MG63 (cell line): ENCODE measurements around the gene MFAP4. TPM values are rescaled to one million over a fixed set of nuclear protein-coding genes. Genes with fewer than 3 reads are reported as not detected.
A peak's percentile ranks its signal among the peaks of the same experiment; 100 is the strongest.

Experiments
- DNase-seq: peaks from one replicate; pipeline ENCODE4 v3.0.0-alpha.2; 2020
- H3K27me3 ChIP-seq: fragments of 250-450 bp; sonication (Bioruptor Pico); 2 replicates; pipeline ENCODE4 v1.5.1; 2020; ENCODE audit warnings: mild to moderate bottlenecking, moderate library complexity
- H3K36me3 ChIP-seq: fragments of 250-450 bp; sonication (Bioruptor Pico); 2 replicates; pipeline ENCODE4 v1.5.1; 2020; ENCODE audit warnings: mild to moderate bottlenecking, moderate library complexity
- H3K4me3 ChIP-seq: fragments of 250-450 bp; sonication (Bioruptor Pico); 2 replicates; pipeline ENCODE4 v1.5.1; 2020; ENCODE audit warnings: mild to moderate bottlenecking, moderate library complexity
- H3K9me3 ChIP-seq: fragments of 250-450 bp; sonication (Bioruptor Pico); 2 replicates; pipeline ENCODE4 v1.5.1; 2020; ENCODE audit warnings: mild to moderate bottlenecking, moderate library complexity
- total RNA-seq: library from RNA; depleted of rRNA; stranded (reverse); fragments of >200 nt; shearing (Covaris generic); gene quantifications from 2 replicates; pipeline ENCODE4 v1.2.3, GENCODE V29; 2014; ENCODE audit warnings: low replicate concordance

Gene MFAP4
- total RNA-seq, 1 experiment from 2014 or later = 3.2 TPM

DNA sequence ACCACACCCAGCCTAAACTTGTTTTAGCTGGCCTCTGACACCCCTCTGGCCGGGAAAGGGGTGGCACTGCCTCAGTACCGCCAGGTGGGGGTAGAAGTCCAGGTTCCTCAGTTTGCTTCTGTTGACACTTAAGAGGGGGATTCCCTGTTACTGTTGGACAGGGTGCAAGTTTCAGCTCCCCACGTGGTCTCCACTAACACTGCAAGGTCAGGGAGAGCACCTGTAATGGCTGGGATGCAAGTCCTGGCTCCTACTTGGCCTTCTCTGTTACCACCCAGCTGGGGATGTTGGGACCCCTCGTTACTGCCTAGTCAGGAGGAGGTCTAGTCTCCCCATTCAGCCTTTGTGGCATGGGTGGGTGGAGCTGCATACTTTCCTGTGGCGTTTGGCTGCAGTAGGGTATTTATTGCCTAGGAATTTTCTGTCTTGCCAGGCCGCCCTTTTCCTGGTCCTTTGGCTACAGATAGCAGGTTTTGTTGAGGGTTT, 10.6 kb upstream of the MFAP4 start:
- Histone ChIP-seq H3K4me3 (no peak overlapping the region), H3K27me3 (no peaks in the 10 kb centered on the region), H3K36me3 (no peaks in the 10 kb centered on the region), H3K9me3 (no peaks in the 10 kb centered on the region)
- no peak for DNase-seq

DNA sequence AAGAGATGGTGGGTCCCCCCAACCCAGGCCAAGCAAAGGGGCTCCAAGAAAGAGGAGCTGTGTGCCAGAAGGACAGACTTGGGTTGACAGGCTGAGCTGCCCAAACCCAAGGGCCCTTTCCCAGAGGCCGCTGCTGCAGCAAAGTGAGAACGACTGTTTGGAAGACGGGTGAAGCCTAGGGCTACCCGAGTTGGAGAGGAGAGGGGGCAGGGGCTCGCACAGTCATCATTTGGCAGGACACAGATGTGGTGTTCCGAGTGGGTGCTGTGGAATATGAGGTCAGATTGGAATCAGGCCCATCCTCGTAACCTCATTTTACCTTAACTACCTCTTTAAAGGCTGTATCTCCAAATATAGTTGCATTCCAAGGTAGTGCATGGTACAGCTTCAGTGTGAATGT, 5.3 kb upstream of the MFAP4 start:
- H3K36me3 ChIP-seq = no peaks in the 10 kb centered on the region
- H3K27me3 ChIP-seq = no peaks in the 10 kb centered on the region
- no peak overlapping the region for H3K4me3 ChIP-seq
- no peak for DNase-seq
- no peaks in the 10 kb centered on the region for H3K9me3 ChIP-seq

DNA sequence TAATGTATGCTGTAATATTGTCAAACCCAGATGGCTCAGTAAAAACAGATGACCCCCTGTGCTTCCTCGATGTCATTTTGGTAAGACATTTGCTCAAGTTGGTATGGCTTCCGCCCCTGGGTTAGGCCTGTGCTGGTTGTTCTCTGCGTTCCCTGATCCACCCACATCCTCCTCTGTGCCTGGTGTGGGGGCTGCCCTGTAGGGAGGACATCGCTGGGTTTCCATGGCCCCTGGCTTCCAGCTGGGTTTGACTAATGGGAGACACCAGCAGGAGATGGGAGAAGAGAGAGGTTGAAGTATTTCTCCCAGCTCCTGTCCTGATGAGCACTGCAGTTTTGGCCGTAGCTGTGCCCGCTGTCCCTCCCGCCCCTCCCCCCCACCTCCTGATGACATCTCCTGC, 4.4 kb upstream of the MFAP4 start:
- no peak for DNase-seq
- Histone ChIP-seq H3K9me3 (no peaks in the 10 kb centered on the region), H3K4me3 (no peak overlapping the region), H3K36me3 (no peaks in the 10 kb centered on the region), H3K27me3 (no peaks in the 10 kb centered on the region)

DNA sequence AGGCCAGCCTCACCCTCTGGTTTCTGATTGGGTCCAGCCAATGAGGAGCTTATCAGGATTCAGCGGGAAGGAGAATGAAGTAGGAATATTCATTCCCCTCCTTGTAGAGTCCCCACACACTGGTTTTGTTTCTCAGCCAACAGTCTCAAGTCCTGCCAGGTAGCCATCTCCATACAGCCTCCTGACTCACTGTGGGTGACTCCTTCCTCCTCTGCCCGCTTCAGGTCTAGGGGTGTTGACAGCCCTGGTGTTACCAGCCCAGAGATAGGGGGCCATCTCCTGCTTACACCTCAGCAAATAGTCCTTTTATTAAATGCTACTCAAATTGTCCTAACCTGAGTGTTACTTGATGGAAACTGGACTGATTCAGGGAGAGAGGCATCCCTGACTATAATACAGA, 4.0 kb upstream of the MFAP4 start:
- Histone ChIP-seq H3K27me3 (no peaks in the 10 kb centered on the region), H3K4me3 (no peak overlapping the region), H3K36me3 (no peaks in the 10 kb centered on the region; the same call in 1 of the 2 replicates), H3K9me3 (no peaks in the 10 kb centered on the region)
- no peak for DNase-seq

DNA sequence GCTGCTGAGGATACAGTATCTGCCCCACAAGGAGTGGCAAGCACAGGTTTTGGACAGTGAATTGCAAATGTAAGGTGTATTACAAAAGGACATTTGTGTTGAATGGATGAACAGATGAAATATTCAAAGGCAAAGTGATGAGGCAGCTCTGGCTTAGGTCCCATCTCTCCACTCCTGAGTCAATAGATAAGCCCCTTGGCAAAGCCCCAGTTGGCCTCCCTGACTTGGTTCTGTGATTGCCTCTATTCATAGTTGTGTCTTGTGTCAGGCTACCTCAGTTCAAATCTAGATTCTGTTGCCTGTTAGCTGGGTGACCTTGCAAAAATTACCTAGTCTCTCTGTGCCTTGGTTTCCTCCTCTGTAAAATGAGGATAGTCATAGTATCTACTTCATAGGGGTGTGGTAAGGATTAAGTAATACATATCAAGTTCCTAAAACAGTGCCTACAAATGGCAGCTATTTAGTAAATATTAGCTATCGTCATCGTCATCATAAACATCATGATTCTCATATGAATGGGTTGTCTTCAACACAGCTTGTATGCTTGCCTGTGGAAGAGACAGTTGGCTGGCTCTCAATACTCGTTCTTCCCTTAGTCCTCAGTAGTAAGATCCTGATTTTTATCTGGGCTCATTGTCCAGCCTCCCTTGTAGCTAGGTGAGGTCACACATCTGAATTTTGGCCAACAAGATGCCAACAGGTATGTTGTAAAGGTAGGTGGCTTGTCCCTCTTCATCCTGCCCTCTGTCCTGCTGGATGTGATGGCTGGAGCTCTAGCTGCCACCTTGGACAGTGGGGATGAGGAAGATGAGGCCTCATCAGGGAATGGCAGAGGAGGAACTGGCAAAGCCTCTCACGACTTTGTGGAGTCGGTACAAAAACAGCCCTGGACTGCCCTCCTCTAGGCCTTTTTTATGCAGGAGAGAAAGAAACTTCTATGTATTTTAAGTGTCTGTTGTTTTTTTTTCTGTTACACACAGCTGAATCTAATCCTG, 2.1 kb upstream of the MFAP4 start:
- Histone ChIP-seq H3K4me3 (no peak overlapping the region), H3K36me3 (no peaks in the 10 kb centered on the region; the same call in none of the 2 replicates), H3K9me3 (no peaks in the 10 kb centered on the region), H3K27me3 (no peaks in the 10 kb centered on the region)
- DNase-seq = peak; percentile 41

DNA sequence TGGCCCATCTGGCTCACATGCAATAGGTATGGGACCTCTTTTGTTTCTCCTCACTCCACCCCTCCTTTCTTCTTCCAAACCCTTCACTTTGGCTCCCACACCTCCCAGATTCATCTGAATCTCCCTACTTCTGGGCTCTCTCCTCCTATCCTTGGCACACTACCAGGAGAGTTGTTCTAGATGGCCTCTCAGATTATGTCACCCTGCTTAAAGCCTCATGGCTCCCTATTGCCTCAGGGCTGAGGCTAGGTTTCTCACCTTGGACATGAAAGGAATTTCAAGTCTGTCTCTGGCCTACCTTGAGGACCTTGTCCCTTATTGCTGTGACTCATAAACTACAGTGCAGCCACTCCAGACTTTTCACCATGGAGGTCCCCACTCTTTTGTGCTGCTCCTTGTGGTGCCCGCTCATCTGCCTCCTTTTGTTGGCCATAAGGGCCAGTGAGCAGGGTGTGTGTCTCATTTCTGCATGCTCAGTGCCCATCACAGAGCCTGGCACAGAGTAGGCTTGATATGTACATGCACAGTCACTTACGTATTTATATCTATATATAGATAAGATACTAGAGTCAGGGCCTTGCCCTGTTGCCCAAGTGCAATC, 1.0 kb upstream of the MFAP4 start:
- Histone ChIP-seq H3K9me3 (no peaks in the 10 kb centered on the region), H3K4me3 (no peak overlapping the region), H3K27me3 (no peaks in the 10 kb centered on the region), H3K36me3 (no peaks in the 10 kb centered on the region; the same call in none of the 2 replicates)
- peak; percentile 59 for DNase-seq

DNA sequence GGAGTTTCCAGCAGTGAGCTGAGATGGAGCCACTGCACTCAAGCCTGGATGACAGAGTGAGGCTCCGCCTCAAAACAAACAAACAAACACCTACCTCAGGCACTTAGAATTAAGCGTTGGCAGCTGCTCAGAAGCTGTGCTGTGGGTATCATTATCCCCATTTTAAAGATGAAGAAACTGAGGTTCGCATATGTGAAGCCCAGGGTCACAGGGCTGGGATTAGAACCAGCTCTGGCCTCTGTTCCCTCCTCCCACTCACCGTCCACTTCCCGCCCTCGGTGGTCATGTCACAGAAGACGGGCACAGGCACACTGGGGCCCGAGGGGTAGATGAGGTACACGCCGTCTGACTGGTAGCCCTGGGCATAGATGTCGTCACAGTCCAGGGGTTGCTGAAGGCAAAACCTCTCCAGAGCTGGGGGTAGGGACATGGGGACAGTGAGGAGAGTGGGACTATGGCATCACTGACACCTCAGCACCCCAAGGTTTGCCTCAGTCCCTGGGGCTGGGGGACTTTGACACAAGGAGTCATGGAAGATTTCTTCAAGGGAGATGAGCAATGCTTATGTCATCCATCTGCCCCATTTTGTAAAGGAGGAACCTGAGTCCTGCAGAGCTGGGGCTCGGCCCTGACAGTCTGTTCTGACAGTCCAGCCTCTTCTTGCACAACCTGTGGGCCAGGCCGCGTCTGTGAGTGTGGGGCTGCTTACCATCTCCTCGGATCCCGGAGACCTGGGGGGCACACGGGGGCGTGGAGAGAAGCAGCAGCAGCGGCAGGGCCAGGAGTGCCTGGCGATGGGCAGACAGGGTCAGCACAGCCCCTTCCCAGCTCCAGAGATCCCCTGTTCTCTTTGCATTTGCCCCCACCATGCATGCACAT, 700 bp downstream of the MFAP4 start:
- Histone ChIP-seq H3K36me3 (peaks cover 1% of the 10 kb centered on the region), H3K4me3 (no peak overlapping the region), H3K27me3 (no peaks in the 10 kb centered on the region), H3K9me3 (no peaks in the 10 kb centered on the region)
- DNase-seq = peak; percentile 69

DNA sequence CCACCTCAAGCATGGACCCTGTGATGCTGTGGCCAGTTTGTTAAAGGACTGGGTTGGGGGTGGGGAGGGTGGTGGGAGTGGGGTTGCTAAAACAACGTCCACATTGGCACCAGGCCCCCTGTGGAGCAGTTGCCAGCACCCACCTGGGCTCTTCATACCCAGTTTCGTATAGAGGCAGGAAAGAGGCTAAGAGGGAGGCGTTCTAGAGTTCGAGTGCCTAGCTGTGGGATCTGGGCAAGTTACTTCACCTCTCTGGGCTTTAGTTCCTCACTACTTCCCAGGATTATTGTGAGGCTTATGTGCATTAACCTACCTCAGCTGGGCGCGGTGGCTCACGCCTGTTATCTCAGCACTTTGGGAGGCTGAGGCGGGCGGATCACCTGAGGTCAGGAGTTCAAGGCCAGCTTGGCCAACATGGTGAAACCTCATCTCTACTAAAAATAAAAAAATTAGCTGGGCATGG, 1.4 kb downstream of the MFAP4 start:
- no peaks in the 10 kb centered on the region for H3K27me3 ChIP-seq
- H3K9me3 ChIP-seq = no peaks in the 10 kb centered on the region
- peaks cover 6% of the 10 kb centered on the region for H3K36me3 ChIP-seq
- H3K4me3 ChIP-seq = no peak overlapping the region
- no peak for DNase-seq

DNA sequence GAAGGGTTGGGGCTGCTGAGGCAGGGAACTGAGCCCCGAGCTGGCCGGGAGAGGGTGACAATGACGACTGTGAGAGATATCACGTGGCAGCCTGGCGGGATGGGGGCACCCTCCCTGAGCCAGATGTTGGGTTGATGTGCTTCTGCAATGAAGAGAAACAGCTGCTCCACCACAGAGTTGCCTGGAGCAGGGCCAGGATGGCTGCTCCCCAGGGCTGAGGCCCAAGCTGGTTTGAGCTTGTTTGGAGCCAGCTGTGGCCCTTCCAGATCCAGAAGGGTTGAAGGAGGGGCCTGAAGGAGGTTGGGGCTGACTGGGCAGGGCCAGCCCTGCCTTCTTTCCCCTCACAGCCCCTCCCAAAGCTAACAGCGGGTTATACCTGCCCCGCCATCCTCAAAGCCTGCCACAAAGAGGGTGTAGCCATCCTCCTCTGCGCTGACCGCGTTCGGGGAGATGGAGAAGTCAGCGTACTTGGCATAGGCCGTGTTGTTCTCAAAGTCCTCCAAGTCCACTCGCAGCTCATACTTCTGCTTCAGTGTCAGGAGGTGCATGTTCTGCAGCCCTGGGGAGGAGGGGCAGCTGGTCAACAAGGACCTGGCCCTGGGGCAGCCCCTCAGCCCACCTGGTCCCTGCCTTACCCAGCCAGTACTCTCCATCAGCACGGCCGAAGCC, 2.1 kb downstream of the MFAP4 start:
- H3K27me3 ChIP-seq = no peaks in the 10 kb centered on the region
- H3K9me3 ChIP-seq = no peaks in the 10 kb centered on the region
- H3K4me3 ChIP-seq = no peak overlapping the region
- peaks cover 12% of the 10 kb centered on the region for H3K36me3 ChIP-seq
- DNase-seq = peak; percentile 81

DNA sequence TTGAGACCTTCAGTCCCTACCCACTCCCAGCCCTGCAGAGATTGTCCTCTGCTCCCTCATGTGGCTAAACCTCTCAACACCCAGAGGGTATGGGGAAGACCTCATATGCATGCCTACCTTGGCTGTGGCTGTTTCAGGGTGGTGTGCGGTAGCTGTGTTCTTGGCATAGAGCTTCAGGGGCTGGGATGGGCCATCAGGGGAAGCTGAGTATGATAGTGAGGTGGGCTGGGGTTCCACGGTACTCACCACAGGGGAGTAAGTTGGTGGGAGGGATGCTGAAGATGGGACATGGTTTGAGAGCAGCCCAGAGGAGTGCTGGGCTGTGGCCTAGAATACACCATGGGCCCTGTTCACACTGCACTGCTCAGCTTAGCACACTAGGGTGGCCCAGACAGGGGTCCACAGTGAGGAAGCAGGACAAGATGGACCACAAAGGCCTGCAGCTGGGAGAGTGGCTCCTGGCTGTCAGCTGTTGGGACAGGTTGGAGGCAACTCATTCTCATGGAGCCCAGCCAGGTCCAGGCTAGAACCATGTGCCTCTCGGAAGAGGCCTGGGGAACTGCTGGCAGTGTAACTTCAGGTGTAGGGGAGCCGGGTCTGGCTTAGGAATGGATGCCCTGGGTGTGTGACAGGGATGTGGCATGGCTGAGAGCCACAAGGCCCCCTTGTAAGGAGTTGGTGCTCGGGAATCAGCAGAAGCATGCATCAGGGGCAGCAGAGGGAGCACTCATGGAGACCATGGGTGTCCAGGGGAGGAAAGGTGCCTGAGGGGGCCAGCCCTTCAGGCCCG, 3.1 kb downstream of the MFAP4 start:
- H3K36me3 ChIP-seq = peaks cover 20% of the 10 kb centered on the region
- DNase-seq = peak; percentile 40
- H3K4me3 ChIP-seq = no peak overlapping the region
- no peaks in the 10 kb centered on the region for H3K27me3 ChIP-seq
- H3K9me3 ChIP-seq = no peaks in the 10 kb centered on the region

DNA sequence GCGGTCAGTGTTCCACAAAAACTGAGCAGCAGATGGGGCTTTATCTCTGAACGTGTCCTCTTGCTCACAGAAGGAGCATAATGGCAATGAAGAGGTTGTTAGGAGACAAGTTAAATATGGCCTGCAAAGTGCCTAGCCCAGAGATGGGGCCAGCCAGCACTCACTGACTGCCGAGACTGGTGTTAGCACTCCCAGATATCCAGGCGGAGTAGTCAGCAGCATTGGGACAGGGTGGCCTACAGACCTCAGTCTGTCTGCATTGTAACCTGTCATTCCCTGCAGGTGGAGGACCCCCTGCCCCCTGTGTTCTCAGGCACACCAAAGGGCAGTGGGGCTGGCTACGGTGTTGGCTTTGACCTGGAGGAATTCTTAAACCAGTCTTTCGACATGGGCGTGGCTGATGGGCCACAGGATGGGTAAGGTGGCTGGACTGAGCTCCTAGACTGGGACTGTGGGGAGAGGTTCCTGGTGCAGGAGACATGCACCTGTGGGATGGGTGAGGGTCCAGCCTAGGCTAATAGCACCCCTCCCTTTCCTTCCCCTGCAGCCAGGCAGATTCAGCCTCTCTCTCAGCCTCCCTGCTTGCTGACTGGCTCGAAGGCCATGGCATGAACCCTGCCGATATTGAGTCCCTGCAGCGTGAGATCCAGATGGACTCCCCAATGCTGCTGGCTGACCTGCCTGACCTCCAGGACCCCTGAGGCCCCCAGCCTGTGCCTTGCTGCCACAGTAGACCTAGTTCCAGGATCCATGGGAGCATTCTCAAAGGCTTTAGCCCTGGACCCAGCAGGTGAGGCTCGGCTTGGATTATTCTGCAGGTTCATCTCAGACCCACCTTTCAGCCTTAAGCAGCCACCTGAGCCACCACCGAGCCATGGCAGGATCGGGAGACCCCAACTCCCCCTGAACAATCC, 4.2 kb downstream of the MFAP4 start:
- H3K4me3 ChIP-seq = no peak overlapping the region
- H3K36me3 ChIP-seq = peaks cover 20% of the 10 kb centered on the region
- H3K27me3 ChIP-seq = no peaks in the 10 kb centered on the region
- DNase-seq = no peak
- H3K9me3 ChIP-seq = no peaks in the 10 kb centered on the region

DNA sequence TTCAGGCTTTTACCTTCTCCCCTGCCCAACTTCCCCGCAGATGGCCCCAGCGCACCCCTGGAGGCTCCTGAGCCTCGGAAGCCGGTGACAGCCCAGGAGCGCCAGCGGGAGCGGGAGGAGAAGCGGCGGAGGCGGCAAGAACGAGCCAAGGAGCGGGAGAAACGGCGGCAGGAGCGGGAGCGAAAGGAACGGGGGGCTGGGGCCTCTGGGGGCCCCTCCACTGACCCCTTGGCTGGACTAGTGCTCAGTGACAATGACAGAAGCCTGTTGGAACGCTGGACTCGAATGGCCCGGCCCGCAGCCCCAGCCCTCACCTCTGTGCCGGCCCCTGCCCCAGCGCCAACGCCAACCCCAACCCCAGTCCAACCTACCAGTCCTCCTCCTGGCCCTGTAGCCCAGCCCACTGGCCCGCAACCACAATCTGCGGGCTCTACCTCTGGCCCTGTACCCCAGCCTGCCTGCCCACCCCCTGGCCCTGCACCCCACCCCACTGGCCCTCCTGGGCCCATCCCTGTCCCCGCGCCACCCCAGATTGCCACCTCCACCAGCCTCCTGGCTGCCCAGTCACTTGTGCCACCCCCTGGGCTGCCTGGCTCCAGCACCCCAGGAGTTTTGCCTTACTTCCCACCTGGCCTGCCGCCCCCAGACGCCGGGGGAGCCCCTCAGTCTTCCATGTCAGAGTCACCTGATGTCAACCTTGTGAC, 5.1 kb downstream of the MFAP4 start:
- no peaks in the 10 kb centered on the region for H3K27me3 ChIP-seq
- DNase-seq = no peak

DNA sequence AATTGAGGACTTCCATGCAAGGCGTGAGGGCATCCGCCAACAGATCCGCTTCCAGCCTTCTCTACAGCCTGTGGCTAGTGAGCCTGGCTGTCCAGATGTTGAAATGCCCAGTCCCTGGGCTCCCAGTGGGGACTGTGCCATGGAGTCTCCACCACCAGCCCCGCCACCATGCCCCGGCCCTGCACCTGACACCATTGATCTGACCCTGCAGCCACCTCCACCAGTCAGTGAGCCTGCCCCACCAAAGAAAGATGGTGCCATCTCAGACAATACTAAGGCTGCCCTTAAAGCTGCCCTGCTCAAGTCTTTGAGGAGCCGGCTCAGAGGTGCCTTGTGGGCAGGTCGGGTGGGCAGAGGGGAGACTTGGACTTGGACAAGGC, 5.6 kb downstream of the MFAP4 start:
- Histone ChIP-seq H3K9me3 (no peaks in the 10 kb centered on the region), H3K36me3 (peaks cover 20% of the 10 kb centered on the region), H3K27me3 (no peaks in the 10 kb centered on the region), H3K4me3 (no peak overlapping the region)
- no peak for DNase-seq

More for the DNA sequence above, 5.1 kb downstream of the MFAP4 start:
- Histone ChIP-seq H3K9me3 (no peaks in the 10 kb centered on the region), H3K36me3 (peaks cover 20% of the 10 kb centered on the region), H3K4me3 (no peak overlapping the region)
